ENCODE results near the gene PDX1.

- TF ChIP-seq CTCF (IDR thresholded peaks at IDR 0.05 in 4 of 5, conservative IDR thresholded peaks at IDR 0.05 in 1 of 5) (no peak), POLR2A (IDR thresholded peaks at IDR 0.05) (no peak)
Observed at GRCh38 chr13:27965740-27966640, 46.2 kb downstream of the PDX1 start.

Measured in gastrocnemius medialis (tissue), 4 donors.